Effector CD4-positive, alpha-beta T cell (primary cell): ENCODE data around the gene NRG2.

Source experiments
- DNase-seq: peaks from one replicate; pipeline ENCODE4 v3.0.0-alpha.2; 2020

Gene NRG2

GRCh38 chr5:140005145-140005591 is 37.9 kb downstream of the NRG2 start:
- no peak for DNase-seq

DNA sequence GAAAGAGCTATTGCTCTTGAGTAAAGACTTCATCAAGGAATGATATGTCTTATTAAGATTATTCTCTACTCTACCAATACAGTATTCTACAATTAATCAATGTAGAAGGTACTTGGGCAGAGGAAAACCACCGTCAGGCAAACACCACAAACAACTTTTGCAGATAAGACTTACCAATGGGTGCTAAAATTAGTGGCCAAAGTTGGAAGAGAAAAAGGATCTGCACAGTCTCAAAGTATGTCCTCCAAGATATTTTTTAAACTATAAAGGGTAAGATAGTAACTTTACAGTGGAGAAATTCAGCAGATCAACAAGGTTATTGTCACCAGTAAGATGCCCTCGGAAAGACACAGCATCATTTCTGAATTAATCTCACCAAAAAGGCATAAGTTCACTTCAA is 38.9 kb downstream of the NRG2 start:
- no peak for DNase-seq

- DNase-seq, result no peak
Measured at GRCh38 chr5:140003519-140003918, 39.6 kb downstream of the NRG2 start.

DNA sequence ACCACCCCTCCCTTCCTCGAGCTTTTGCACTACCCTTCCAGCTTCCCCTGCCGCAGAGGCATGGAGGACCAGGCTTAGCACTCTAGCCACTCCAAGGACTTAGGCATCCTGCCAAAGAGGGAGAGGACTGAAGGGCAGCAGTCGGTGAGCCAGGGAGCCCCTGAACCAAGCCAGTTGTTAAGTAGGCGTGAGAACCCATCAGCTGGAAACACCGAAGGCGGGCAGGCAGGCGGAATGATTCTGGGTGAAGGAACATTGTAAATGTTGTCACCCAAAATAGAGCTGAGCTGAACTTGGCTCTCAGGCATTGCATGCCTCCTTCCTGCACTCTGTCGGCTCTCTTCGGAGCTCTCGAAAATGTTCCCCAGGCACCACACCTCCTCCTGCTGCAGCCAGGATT is 42.8 kb downstream of the NRG2 start:
- no peak for DNase-seq

- DNase-seq, result no peak
Measured at GRCh38 chr5:139998837-139999236, 44.3 kb downstream of the NRG2 start.

- DNase-seq, result no peak
Measured at GRCh38 chr5:139997276-139997675, 45.8 kb downstream of the NRG2 start.

DNA sequence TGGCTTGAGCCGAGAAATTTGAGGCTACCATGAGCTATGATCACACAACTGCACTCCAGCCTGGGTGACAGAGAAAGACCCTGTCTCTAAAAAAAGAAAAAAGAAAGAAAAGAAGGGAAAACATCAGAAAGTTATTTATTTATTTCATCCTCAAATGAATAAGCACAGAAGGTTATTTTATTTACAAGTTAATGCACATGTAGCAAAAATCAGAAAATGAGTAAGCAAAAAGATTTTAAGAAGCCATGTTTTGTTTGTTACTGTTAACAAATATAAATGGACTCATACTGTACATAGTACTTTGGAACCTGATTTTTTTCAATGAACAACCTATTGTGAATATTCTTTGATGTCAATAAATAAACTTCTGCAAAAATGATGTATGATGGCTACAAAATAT is 47.2 kb downstream of the NRG2 start:
- no peak for DNase-seq

GRCh38 chr5:139994234-139994633 is 48.9 kb downstream of the NRG2 start:
- DNase-seq, result no peak

GRCh38 chr5:139985733-139986132 is 57.4 kb downstream of the NRG2 start:
- no peak for DNase-seq

DNA sequence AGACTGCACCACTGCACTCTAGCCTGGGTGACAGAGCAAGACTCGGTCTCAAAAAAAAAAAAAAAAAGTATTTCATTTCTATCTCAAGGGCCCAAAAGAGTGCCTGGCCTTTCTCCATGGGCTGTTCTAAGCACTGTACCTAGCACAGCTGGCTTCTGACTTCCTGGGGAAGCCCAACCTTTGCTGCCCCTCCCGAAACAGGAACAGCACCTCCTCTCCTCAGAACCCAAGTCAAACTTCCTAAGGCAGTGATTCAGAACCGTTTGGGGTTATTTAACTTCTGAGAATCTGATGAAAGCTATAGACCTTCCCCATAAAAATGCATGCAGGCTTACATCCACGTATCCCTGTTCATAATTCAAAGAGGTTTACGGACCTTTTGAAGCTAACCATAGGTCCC is 57.8 kb downstream of the NRG2 start:
- no peak for DNase-seq

DNA sequence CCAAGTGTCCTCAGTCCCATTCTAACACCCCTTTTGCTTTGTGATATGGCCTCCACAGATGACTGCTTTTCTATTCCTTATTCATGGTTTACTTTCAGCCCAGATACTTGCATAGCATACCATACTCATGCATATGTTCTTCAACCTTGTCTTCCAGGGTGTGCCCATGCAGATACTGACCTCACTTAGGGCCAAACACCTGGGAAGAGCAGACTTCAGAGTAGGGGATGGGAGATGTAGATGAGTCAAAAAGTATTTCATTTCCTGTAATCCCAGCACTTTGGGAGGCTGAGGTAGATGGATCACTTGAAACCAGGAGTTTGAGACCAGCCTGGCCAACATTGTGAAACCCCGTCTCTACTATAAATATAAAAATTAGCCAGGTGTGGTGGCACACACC is 58.3 kb downstream of the NRG2 start:
- DNase-seq, result no peak

- DNase-seq, result no peak
Measured at GRCh38 chr5:139982975-139983240, 60.2 kb downstream of the NRG2 start.

DNA sequence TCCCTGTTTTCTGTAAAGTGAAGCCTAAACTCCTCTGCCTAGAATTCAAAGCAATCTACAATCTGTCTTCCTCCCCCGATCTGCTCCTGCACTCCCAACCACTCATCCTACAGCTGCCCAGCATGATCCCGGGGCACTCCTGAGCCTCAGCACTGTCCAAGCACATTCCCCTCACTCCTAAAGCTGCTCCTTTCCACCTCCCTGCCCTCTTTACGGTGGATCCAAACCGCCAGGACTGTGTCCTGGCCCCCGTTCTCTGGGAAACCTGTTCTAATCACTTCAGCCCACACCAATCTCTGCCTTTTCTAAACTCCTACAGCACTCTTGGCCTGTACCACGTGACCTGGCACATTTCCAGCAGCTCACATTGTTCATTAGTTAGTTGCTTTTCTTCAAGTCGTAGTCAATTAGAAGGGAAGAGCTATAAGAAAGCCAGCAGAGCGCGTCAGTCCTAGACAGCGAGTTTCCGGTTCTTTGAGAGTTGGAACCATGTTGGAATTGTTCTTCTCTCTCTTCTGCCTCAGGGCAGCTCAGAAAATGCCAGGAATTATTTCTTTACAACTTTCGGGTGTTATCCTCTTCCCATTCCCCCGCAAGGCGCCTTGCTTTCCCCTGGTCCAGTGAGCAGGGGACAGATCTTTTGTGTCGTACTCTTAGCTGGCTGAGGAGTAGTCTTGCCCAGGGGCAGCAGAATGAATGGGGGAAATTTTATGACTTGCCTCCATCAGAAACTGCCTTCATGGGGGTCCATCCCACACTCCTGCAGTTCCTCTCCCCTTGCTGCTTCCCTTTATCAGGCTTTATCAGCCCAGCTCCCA is 60.7 kb downstream of the NRG2 start:
- DNase-seq, result no peak

DNA sequence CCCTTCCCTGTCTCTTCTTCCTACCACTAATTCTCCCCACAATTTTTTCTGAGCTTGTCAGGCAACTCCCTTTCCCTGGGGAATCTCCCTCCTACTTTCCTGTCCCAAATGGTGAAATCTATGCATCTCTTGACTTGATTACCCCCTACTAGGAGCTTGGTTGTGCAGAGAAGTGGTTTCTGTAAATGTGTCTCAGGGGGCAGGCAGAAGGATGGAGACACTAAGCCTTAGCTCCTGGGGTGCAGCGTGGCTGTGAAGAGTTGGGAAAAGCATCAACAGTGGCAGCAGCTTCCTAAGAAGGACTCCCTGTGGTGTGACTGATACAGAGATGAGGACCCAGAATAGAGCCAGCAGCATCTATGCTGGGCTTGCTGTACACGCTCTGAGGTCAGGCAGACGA is 62.3 kb downstream of the NRG2 start:
- no peak for DNase-seq

GRCh38 chr5:139979943-139980342 is 63.2 kb downstream of the NRG2 start:
- DNase-seq, result no peak

GRCh38 chr5:139979518-139979917 is 63.6 kb downstream of the NRG2 start:
- no peak for DNase-seq

GRCh38 chr5:139976703-139977102 is 66.4 kb downstream of the NRG2 start:
- DNase-seq, result no peak

DNA sequence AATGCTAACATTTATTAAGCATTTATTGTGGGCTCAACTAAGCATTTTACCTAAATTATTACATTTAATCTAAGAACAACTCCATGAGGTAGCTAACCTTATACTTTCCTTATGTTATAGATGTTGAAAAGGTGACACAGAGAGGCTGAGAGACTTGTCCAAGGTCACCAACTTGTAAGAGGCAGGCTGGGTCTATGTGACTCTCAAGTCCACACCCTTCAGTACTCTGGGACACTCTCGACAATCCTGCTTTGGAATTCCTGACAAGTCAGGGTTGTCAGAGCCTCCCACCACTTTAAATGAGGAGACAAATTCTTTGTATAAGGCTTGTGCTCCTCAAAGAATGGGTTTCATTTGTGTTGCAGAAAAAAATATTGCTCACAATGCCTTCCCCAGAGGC is 67.2 kb downstream of the NRG2 start:
- DNase-seq, result no peak

DNA sequence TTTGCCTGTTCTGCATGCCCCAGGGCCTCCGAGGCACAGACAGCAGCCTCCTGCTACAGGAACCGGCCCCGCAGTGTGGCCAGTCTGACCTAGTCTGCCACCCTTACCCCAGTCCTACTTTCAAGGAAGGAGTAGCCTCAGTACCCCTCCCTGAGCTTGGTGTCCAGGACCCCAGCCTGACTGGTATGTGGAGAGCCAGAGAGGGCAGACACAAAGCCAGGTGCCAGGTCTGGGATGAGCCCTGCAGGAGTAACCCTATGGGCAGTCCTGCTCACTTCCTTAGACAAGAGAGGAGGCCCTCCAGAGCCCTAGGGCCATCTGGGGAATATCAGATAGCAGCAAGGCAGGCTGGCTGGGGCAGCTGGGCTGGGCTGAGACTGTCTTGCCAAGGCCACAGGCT is 67.8 kb downstream of the NRG2 start:
- no peak for DNase-seq

- no peak for DNase-seq
Measured at GRCh38 chr5:139974661-139975060, 68.4 kb downstream of the NRG2 start.

GRCh38 chr5:139971202-139971725 is 71.8 kb downstream of the NRG2 start:
- DNase-seq, result no peak

- DNase-seq, result no peak
Measured at GRCh38 chr5:139969318-139969717, 73.8 kb downstream of the NRG2 start.

GRCh38 chr5:139968547-139969261 is 74.4 kb downstream of the NRG2 start:
- DNase-seq, result peak; percentile 81

GRCh38 chr5:139967353-139967752 is 75.7 kb downstream of the NRG2 start:
- no peak for DNase-seq
